GM12878 (cell line): ENCODE measurements around the gene IPMK. TPM values are rescaled to one million over a fixed set of nuclear protein-coding genes. Genes with fewer than 3 reads are reported as not detected.

Experiments used
- BHLHE40 ChIP-seq, 2 experiments: fragments of 450-650 bp in 1 of 2; IDR thresholded peaks; 2 replicates each; pipeline ENCODE4 v1.6.1; 2011 to 2017; ENCODE audit warnings: low read depth in 2 of 2, borderline replicate concordance in 1 of 2, improper control_type of control experiment in 1 of 2, low read length in 1 of 2, mild to moderate bottlenecking in 1 of 2
- CBFB ChIP-seq: IDR thresholded peaks from 2 replicates; pipeline ENCODE4 v1.6.1; 2016; ENCODE audit warnings: antibody characterized with exemption, low read depth
- DPF2 ChIP-seq: fragments of 450-650 bp; IDR thresholded peaks from 2 replicates; pipeline ENCODE4 v1.6.1; 2017; ENCODE audit warnings: mild to moderate bottlenecking
- EP300 ChIP-seq, 2 experiments: fragments of 150-350 bp in 1 of 2; IDR thresholded peaks; 2 replicates each; pipeline ENCODE4 v1.6.1; 2011 to 2012; ENCODE audit warnings: low read depth in 2 of 2, low read length in 2 of 2, borderline replicate concordance in 1 of 2, improper control_type of control experiment in 1 of 2, inconsistent platforms in 1 of 2; ENCODE audit not compliant: control insufficient read depth in 1 of 2
- FOS ChIP-seq: IDR thresholded peaks from 3 replicates; pipeline ENCODE4 v1.6.1; 2011; ENCODE audit warnings: borderline replicate concordance; ENCODE audit not compliant: insufficient read length; ENCODE audit errors: extremely low read depth
- GABPA ChIP-seq: IDR thresholded peaks from 2 replicates; pipeline ENCODE4 v1.6.1; 2014; ENCODE audit warnings: antibody characterized with exemption, low read depth, mild to moderate bottlenecking, inconsistent platforms
- HCFC1 ChIP-seq: fragments of 150-350 bp; IDR thresholded peaks from 2 replicates; pipeline ENCODE4 v1.6.1; 2014; ENCODE audit warnings: low read length
- HDAC2 ChIP-seq: fragments of 200-600 bp; sonication (generic); IDR thresholded peaks from 2 replicates; pipeline ENCODE4 v1.6.1; 2017
- HDAC6 ChIP-seq: fragments of 200-600 bp; sonication (generic); IDR thresholded peaks from one replicate; pipeline ENCODE4 v1.8.0; 2017; ENCODE audit warnings: antibody characterized with exemption; ENCODE audit not compliant: unreplicated experiment
- HDGF ChIP-seq: fragments of 450-650 bp; IDR thresholded peaks from 2 replicates; pipeline ENCODE4 v1.6.1; 2016; ENCODE audit warnings: antibody characterized with exemption
- JUND ChIP-seq: IDR thresholded peaks from 2 replicates; pipeline ENCODE4 v1.6.1; 2012; ENCODE audit warnings: low read depth, mild to moderate bottlenecking, low read length, improper control_type of control experiment, moderate library complexity
- NR2F1 ChIP-seq: fragments of 450-650 bp; conservative IDR thresholded peaks from 2 replicates; pipeline ENCODE4 v1.6.1; 2017; ENCODE audit warnings: mild to moderate bottlenecking
- PAX5 ChIP-seq: IDR thresholded peaks from 2 replicates; pipeline ENCODE4 v1.6.1; 2011; ENCODE audit warnings: low read depth, low read length, borderline replicate concordance
- SRF ChIP-seq, 2 experiments: IDR thresholded peaks; 2 replicates each; pipeline ENCODE4 v1.6.1; 2011; ENCODE audit warnings: low read depth in 2 of 2, low read length in 2 of 2, mild to moderate bottlenecking in 1 of 2, moderate library complexity in 1 of 2
- TBL1XR1 ChIP-seq: IDR thresholded peaks from 2 replicates; pipeline ENCODE4 v1.6.1; 2012; ENCODE audit warnings: low read depth, low read length, improper control_type of control experiment
- TCF3 ChIP-seq: IDR thresholded peaks from 2 replicates; pipeline ENCODE4 v1.6.1; 2012; ENCODE audit warnings: low read depth, mild to moderate bottlenecking, low read length, borderline replicate concordance; ENCODE audit not compliant: insufficient read depth
- WRNIP1 ChIP-seq: IDR thresholded peaks from 2 replicates; pipeline ENCODE4 v1.6.1; 2011; ENCODE audit warnings: low read depth, low read length, improper control_type of control experiment, borderline replicate concordance
- YBX1 ChIP-seq: fragments of 450-650 bp; IDR thresholded peaks from 2 replicates; pipeline ENCODE4 v1.6.1; 2016; ENCODE audit warnings: antibody characterized with exemption
- ZNF217 ChIP-seq: fragments of 450-650 bp; IDR thresholded peaks from 2 replicates; pipeline ENCODE4 v1.6.1; 2017; ENCODE audit warnings: antibody characterized with exemption, mild to moderate bottlenecking
- polyA plus RNA-seq, 11 experiments: library from polyadenylated mRNA; depleted of rRNA in 4 of 11; unstranded in 6 of 11; stranded (reverse) in 5 of 11; fragments of >200 nt; fragmentation: Nextera tagmentation in 4 of 11; fragmentation: Illumina TruSeq in 1 of 11; extraction: Ambion mirVana in 4 of 11; extraction: Trizol in 1 of 11; gene quantifications; 1 replicate in 1 of 11; 2 replicates in 10 of 11; pipeline versions ENCODE4 v1.2.1 to v1.2.3, GENCODE V29; 2011 to 2016; ENCODE audit warnings: inconsistent platforms in 2 of 11, missing spikeins in 2 of 11, low read depth in 1 of 11
- total RNA-seq, 4 experiments: library from RNA; depleted of rRNA in 3 of 4; stranded (reverse); fragments of >200 nt in 3 of 4; fragmentation: Illumina TruSeq in 1 of 4; extraction: Trizol in 1 of 4; gene quantifications; 2 replicates each; pipeline versions ENCODE4 v1.2.1 to v1.2.3, GENCODE V29; 2013 to 2021
- TF ChIP-seq, protein P1 (sequence below): fragments of 450-650 bp; IDR thresholded peaks from 2 replicates; pipeline ENCODE4 v1.6.1; 2017; ENCODE audit warnings: mild to moderate bottlenecking, low read depth, inconsistent platforms; ENCODE audit not compliant: poor library complexity, severe bottlenecking
- TF ChIP-seq, protein P2 (sequence below): IDR thresholded peaks from 2 replicates; pipeline ENCODE4 v1.6.1; 2011; ENCODE audit warnings: low read depth, low read length, improper control_type of control experiment, borderline replicate concordance
- TF ChIP-seq, protein P3 (sequence below): fragments of 450-650 bp; IDR thresholded peaks from 2 replicates; pipeline ENCODE4 v1.6.1; 2017; ENCODE audit warnings: mild to moderate bottlenecking, moderate library complexity
- TF ChIP-seq, protein P4 (sequence below): fragments of 450-650 bp; IDR thresholded peaks from 2 replicates; pipeline ENCODE4 v1.6.1; 2016; ENCODE audit warnings: mild to moderate bottlenecking

The IPMK gene
- total and polyA plus RNA-seq, 10 of the 15 experiments (the other 5 are each of a cell fraction or from before 2014, with no cell fraction given): 0.84 to 7.5 (median 3.6) TPM

DNA sequence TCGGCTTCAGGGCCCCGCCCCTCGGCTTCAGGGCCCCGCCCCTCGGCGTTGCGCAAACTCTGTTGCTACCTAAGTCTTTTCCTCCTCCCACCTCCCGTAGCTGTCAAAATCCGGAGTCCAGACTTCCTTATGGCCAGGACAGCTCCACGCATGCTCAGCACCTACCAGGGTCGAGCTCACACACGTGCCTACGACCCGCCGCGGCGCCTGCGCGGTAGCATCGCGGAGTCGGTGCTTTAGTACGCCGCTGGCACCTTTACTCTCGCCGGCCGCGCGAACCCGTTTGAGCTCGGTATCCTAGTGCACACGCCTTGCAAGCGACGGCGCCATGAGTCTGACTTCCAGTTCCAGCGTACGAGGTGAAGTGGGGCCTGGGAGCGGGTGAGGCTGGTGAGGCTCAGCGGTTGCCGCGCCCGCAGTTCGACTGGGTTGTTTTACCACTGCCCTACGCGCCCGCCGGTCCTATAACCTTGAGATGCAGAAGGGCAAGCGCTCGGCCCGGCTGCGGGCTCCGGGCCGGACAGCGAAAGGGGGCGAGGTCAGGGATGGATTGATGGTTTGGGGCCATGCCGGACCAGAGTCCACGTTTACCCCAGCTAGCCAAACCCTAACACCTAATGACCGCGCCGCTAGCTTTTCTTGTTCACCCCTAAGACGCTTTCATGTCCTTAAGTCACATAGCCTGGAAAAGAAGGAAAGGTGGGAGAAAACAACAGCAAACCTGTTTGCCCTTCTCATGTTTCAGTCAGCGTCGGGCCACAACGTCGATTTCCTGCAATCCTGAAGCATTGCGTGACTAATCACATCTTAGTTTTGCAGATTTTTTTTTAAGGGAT is 1.5 kb upstream of the IPMK start, which contains the start of gene CISD1 (continued):
- TF ChIP-seq, protein P1, sequence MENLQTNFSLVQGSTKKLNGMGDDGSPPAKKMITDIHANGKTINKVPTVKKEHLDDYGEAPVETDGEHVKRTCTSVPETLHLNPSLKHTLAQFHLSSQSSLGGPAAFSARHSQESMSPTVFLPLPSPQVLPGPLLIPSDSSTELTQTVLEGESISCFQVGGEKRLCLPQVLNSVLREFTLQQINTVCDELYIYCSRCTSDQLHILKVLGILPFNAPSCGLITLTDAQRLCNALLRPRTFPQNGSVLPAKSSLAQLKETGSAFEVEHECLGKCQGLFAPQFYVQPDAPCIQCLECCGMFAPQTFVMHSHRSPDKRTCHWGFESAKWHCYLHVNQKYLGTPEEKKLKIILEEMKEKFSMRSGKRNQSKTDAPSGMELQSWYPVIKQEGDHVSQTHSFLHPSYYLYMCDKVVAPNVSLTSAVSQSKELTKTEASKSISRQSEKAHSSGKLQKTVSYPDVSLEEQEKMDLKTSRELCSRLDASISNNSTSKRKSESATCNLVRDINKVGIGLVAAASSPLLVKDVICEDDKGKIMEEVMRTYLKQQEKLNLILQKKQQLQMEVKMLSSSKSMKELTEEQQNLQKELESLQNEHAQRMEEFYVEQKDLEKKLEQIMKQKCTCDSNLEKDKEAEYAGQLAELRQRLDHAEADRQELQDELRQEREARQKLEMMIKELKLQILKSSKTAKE: no peak
- TF ChIP-seq, protein P2, sequence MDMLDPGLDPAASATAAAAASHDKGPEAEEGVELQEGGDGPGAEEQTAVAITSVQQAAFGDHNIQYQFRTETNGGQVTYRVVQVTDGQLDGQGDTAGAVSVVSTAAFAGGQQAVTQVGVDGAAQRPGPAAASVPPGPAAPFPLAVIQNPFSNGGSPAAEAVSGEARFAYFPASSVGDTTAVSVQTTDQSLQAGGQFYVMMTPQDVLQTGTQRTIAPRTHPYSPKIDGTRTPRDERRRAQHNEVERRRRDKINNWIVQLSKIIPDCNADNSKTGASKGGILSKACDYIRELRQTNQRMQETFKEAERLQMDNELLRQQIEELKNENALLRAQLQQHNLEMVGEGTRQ: peak; percentile 55
- TF ChIP-seq BHLHE40 (IDR thresholded peaks at IDR 0.05; ENCODE audit: borderline replicate concordance in 1 of 2, low read depth in 2 of 2, low read length in 1 of 2): peak; percentile 97 to 99
- TF ChIP-seq TBL1XR1: no peak
- no peak for TF ChIP-seq JUND
- TF ChIP-seq, protein P3, sequence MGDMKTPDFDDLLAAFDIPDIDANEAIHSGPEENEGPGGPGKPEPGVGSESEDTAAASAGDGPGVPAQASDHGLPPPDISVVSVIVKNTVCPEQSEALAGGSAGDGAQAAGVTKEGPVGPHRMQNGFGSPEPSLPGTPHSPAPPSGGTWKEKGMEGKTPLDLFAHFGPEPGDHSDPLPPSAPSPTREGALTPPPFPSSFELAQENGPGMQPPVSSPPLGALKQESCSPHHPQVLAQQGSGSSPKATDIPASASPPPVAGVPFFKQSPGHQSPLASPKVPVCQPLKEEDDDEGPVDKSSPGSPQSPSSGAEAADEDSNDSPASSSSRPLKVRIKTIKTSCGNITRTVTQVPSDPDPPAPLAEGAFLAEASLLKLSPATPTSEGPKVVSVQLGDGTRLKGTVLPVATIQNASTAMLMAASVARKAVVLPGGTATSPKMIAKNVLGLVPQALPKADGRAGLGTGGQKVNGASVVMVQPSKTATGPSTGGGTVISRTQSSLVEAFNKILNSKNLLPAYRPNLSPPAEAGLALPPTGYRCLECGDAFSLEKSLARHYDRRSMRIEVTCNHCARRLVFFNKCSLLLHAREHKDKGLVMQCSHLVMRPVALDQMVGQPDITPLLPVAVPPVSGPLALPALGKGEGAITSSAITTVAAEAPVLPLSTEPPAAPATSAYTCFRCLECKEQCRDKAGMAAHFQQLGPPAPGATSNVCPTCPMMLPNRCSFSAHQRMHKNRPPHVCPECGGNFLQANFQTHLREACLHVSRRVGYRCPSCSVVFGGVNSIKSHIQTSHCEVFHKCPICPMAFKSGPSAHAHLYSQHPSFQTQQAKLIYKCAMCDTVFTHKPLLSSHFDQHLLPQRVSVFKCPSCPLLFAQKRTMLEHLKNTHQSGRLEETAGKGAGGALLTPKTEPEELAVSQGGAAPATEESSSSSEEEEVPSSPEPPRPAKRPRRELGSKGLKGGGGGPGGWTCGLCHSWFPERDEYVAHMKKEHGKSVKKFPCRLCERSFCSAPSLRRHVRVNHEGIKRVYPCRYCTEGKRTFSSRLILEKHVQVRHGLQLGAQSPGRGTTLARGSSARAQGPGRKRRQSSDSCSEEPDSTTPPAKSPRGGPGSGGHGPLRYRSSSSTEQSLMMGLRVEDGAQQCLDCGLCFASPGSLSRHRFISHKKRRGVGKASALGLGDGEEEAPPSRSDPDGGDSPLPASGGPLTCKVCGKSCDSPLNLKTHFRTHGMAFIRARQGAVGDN: peak; percentile 92
- TF ChIP-seq YBX1: no peak
- TF ChIP-seq CBFB: no peak
- TF ChIP-seq ZNF217: no peak
- TF ChIP-seq TCF3: no peak
- TF ChIP-seq HCFC1: peak; percentile 53; the same call in 1 of the 2 replicates
- TF ChIP-seq DPF2: no peak; the same call in 1 of the 2 replicates
- no peak for TF ChIP-seq GABPA
- no peak for TF ChIP-seq HDAC2
- no peak for TF ChIP-seq HDAC6
- TF ChIP-seq, protein P4, sequence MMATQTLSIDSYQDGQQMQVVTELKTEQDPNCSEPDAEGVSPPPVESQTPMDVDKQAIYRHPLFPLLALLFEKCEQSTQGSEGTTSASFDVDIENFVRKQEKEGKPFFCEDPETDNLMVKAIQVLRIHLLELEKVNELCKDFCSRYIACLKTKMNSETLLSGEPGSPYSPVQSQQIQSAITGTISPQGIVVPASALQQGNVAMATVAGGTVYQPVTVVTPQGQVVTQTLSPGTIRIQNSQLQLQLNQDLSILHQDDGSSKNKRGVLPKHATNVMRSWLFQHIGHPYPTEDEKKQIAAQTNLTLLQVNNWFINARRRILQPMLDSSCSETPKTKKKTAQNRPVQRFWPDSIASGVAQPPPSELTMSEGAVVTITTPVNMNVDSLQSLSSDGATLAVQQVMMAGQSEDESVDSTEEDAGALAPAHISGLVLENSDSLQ: peak; percentile 72
- peak; percentile 55; the same call in 1 of the 2 replicates for TF ChIP-seq NR2F1
- TF ChIP-seq EP300 (IDR thresholded peaks at IDR 0.05; ENCODE audit: borderline replicate concordance in 1 of 2, control insufficient read depth in 1 of 2, low read depth in 2 of 2, low read length in 2 of 2): no peak
- peak; percentile 76; the same call in 1 of the 2 replicates for TF ChIP-seq HDGF
- no peak for TF ChIP-seq PAX5
- no peak for TF ChIP-seq WRNIP1
- TF ChIP-seq SRF (IDR thresholded peaks at IDR 0.05; ENCODE audit: low read depth in 2 of 2, low read length in 2 of 2): no peak
- no peak for TF ChIP-seq FOS
